AG10803 (cell line): ENCODE data around the gene MDH2.
"Not testable (repeated sequence)": the region's sequence is repeated elsewhere in the genome, so short reads cannot be mapped to it uniquely, and the experiment has no call there.

Experiments used
- DNase-seq: peaks from one replicate; pipeline ENCODE4 v3.0.0; 2010; ENCODE audit warnings: low read depth
- H3K4me3 ChIP-seq: 2 replicates; pipeline ENCODE4 v1.5.1; 2011; ENCODE audit warnings: mild to moderate bottlenecking, low read length, control low read depth
- TF ChIP-seq, protein P1 (sequence below): conservative IDR thresholded peaks from 2 replicates; pipeline ENCODE4 v1.5.1; 2011; ENCODE audit warnings: mild to moderate bottlenecking, low read length, control low read depth, inconsistent platforms

MDH2 gene

DNA sequence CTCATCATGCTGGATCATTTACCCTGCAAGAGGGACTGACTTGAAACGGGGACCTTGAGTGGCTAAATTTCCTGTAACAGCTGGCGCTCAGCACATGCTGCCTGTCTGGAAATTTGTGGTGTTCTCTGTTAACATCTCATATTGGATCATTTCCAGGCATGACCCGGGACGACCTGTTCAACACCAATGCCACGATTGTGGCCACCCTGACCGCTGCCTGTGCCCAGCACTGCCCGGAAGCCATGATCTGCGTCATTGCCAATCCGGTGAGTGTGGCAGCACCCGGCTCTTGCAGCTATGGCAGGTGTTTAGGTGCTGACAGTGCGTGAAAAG lies 9.9 kb downstream of the MDH2 start:
- TF ChIP-seq, protein P1, sequence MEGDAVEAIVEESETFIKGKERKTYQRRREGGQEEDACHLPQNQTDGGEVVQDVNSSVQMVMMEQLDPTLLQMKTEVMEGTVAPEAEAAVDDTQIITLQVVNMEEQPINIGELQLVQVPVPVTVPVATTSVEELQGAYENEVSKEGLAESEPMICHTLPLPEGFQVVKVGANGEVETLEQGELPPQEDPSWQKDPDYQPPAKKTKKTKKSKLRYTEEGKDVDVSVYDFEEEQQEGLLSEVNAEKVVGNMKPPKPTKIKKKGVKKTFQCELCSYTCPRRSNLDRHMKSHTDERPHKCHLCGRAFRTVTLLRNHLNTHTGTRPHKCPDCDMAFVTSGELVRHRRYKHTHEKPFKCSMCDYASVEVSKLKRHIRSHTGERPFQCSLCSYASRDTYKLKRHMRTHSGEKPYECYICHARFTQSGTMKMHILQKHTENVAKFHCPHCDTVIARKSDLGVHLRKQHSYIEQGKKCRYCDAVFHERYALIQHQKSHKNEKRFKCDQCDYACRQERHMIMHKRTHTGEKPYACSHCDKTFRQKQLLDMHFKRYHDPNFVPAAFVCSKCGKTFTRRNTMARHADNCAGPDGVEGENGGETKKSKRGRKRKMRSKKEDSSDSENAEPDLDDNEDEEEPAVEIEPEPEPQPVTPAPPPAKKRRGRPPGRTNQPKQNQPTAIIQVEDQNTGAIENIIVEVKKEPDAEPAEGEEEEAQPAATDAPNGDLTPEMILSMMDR: no peak
- no peak overlapping the region for H3K4me3 ChIP-seq
- DNase-seq: no peak

DNA sequence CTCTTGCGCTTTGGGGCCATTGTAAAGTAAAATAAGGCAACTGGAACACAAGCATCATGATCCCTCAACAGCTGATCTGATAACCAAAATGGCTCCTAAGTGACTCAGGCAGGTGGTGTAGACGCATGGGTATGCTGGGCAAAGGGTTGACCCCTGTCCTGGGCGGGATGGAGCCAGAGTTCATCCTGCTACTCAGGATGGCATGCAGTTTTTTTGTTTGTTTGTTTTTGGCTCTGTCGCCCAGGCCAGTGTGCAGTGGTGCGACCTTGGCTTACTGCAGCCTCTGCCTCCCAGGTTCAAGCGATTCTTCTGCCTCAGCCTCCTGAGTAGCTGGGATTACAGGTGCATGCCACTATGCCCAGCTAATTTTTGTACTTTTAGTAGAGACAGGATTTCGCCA lies 10.8 kb downstream of the MDH2 start:
- DNase-seq, H3K4me3 ChIP-seq: not testable (repeated sequence)

DNA sequence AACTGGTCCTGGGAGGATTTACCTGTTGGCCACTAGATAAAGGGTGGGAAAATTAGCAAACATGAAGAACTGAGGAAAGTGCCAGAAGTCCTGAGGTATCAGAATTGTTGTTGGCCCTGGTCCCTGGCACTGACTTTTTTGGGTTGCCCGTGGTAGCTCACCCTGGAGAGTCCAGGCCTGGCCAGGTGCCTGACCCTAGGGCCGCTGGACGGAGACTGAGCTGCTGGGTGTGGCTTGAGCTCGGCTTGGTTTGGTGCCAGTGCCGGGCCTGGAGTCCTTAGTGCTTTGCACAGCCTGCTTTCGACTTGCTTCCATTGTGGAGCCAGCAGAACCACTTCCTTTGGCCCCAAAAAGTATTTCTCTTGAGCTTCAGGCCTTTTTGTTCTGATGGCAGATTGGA lies 12.9 kb downstream of the MDH2 start:
- TF ChIP-seq, protein P1: no peak
- no peak for DNase-seq
- no peak overlapping the region for H3K4me3 ChIP-seq

DNA sequence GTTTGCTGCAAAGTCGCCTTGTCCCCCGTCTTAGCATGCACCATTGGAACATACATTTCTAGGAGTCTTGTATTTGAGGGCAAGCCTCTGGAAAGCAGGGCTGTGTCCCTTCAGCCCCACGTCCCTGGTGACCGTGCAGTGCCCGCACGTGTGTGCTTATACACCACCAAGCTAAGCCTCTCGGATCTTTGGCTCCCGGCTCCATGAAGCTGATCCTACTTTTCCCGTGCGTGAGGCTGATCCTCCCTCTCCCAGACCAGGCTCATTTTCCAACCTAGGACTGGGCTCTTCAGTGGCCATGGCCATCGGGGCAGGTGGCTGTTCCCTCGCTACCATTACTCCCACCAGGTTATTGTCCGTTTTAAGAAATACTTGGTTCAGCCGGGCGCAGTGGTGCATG lies 14.3 kb downstream of the MDH2 start:
- DNase-seq: no peak
- no peak overlapping the region for H3K4me3 ChIP-seq
- TF ChIP-seq, protein P1: no peak

DNA sequence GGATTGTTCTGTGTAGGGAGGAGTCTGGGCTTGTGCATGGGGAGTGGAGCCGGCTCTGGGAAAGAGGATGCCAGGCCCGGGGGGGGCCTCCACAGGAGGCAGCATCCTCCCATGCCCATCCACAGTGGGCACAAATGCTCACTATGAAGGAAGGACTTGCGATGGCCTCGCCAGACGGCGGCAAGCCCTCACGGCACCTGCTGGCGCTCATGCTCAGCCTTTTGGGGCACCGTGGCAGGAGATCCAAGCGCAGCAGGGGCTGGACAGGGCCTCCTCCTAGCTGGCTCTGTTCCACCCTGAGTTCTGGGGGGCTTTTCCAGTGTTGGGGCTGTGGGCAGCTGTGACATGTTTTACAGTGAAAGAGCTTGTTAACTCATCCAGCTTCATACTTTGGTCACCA lies 15.2 kb downstream of the MDH2 start:
- no peak overlapping the region for H3K4me3 ChIP-seq
- TF ChIP-seq, protein P1: no peak
- no peak for DNase-seq

DNA sequence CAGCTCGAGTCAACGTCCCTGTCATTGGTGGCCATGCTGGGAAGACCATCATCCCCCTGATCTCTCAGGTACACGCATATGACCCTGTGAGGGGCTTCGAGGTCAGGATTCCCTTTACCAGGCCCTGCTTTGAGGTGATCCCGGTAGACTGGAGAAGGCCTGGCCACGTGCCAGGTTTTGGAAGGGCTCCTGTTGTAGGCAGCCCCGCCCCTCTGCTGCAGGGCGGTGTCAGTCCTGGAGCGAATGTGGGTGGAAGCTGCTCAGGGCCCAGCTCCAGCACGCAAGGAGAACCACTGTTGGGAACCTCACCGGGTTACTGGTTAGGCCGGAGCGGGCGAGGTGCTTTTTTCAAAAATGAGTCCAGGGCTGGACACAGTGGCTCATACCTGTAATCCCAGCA lies 15.6 kb downstream of the MDH2 start:
- H3K4me3 ChIP-seq: no peak overlapping the region
- TF ChIP-seq, protein P1: no peak
- no peak for DNase-seq

DNA sequence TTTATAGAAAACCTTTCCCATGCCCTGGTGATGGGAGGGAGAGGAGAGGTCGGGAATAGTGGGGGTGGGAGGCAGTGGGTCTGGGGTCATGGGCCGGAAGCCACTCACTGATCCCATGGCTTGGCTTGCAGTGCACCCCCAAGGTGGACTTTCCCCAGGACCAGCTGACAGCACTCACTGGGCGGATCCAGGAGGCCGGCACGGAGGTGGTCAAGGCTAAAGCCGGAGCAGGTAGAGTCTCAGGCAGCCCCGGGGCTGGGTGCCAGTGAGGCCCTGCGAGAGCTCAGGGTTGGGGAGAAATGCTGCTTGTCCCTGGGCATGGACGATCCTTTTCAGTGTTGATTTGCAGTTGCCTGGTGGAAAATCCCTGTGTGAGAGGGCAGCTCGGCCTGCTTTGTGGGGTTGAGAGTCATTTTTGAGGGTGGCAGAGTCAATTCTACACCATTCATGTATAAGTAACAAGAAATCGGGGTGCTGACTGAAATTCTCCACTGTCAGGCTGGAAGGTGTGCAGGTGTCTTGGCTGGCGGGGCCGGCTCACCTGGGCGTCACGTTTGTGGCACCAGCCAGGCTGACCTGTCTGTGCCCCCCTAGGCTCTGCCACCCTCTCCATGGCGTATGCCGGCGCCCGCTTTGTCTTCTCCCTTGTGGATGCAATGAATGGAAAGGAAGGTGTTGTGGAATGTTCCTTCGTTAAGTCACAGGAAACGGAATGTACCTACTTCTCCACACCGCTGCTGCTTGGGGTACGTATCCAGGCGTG lies 16.5 kb downstream of the MDH2 start:
- DNase-seq: no peak
- H3K4me3 ChIP-seq: no peak overlapping the region
- TF ChIP-seq, protein P1: no peak
